ENCODE results near the gene ADRA2C.

ADRA2C gene

GRCh38 chr4:3722446-3723231 lies 43.5 kb upstream of the ADRA2C start:
- Histone ChIP-seq H3K9me3 (peaks cover 17% of the 10 kb centered on the region), H3K9ac (no peak overlapping the region), H3K4me1 (peaks cover 17% of the 10 kb centered on the region), H3K36me3 (no peaks in the 10 kb centered on the region), H3K4me2 (no peak overlapping the region), H3K27ac (no peak overlapping the region), H4K20me1 (no peaks in the 10 kb centered on the region; the same call in 1 of the 2 replicates), H3K4me3 (no peak overlapping the region), H3K27me3 (peaks cover 28% of the 10 kb centered on the region)
- TF ChIP-seq Cebpa-rat (IDR thresholded peaks at IDR 0.05) = no peak

DNA sequence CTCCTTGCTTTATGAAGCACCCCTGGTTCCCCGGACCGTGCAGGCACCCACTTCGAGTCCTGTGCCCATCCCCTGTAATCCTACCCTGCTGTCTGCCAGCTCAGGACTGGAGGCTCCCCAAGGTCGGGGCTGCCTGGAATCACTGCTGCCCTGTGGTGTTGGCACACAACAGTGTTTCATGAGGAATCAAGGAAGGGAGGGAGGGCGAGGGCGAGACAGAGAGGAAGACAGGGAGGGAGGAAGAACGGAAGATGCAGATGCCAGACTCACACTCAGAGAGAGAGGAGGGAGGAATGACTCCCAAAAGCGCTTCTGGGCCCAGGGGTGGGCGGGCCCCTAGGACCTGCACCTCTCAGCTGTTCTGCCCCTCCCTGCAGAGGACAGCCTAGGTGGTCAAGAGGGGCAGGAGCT lies 42.9 kb upstream of the ADRA2C start:
- no peak overlapping the region for H3K9ac ChIP-seq
- H3K27me3 ChIP-seq = peaks cover 28% of the 10 kb centered on the region
- no peaks in the 10 kb centered on the region for H3K36me3 ChIP-seq
- no peak overlapping the region for H3K4me2 ChIP-seq
- H3K27ac ChIP-seq = no peak overlapping the region
- no peak for TF ChIP-seq Cebpa-rat (IDR thresholded peaks at IDR 0.05)
- peaks cover 17% of the 10 kb centered on the region for H3K4me1 ChIP-seq
- H3K9me3 ChIP-seq = peaks cover 11% of the 10 kb centered on the region
- no peak overlapping the region for H3K4me3 ChIP-seq
- no peaks in the 10 kb centered on the region; the same call in 1 of the 2 replicates for H4K20me1 ChIP-seq

GRCh38 chr4:3724319-3725231 lies 41.6 kb upstream of the ADRA2C start:
- H3K4me3 ChIP-seq = no peak overlapping the region
- H3K27me3 ChIP-seq = peaks cover 28% of the 10 kb centered on the region
- H3K9me3 ChIP-seq = no peaks in the 10 kb centered on the region
- H3K9ac ChIP-seq = no peak overlapping the region
- no peak overlapping the region for H3K27ac ChIP-seq
- peak overlapping the region; percentile 5; the same call in 1 of the 2 replicates for H3K4me2 ChIP-seq
- TF ChIP-seq Cebpa-rat (IDR thresholded peaks at IDR 0.05) = no peak
- H4K20me1 ChIP-seq = no peaks in the 10 kb centered on the region; the same call in 1 of the 2 replicates
- no peaks in the 10 kb centered on the region for H3K36me3 ChIP-seq
- H3K4me1 ChIP-seq = peaks cover 25% of the 10 kb centered on the region

- Histone ChIP-seq H3K27ac (no peak overlapping the region), H3K9ac (no peak overlapping the region), H3K27me3 (peaks cover 28% of the 10 kb centered on the region), H3K4me3 (no peak overlapping the region), H3K36me3 (no peaks in the 10 kb centered on the region), H3K4me1 (peaks cover 20% of the 10 kb centered on the region), H3K9me3 (no peaks in the 10 kb centered on the region), H3K4me2 (no peak overlapping the region), H4K20me1 (no peaks in the 10 kb centered on the region; the same call in 1 of the 2 replicates)
- TF ChIP-seq Cebpa-rat (IDR thresholded peaks at IDR 0.05) = no peak
Measured at GRCh38 chr4:3725936-3726870, 40.0 kb upstream of the ADRA2C start.

- TF ChIP-seq Cebpa-rat (IDR thresholded peaks at IDR 0.05) = no peak
- H3K4me2 ChIP-seq = no peak overlapping the region
- no peak overlapping the region for H3K9ac ChIP-seq
- peaks cover 15% of the 10 kb centered on the region; the same call in 1 of the 2 replicates for H3K4me1 ChIP-seq
- peaks cover 28% of the 10 kb centered on the region for H3K27me3 ChIP-seq
- H3K36me3 ChIP-seq = no peaks in the 10 kb centered on the region
- H4K20me1 ChIP-seq = no peaks in the 10 kb centered on the region; the same call in 1 of the 2 replicates
- no peak overlapping the region for H3K27ac ChIP-seq
- no peak overlapping the region for H3K4me3 ChIP-seq
- no peaks in the 10 kb centered on the region for H3K9me3 ChIP-seq
Measured at GRCh38 chr4:3727847-3728469, 38.2 kb upstream of the ADRA2C start.

DNA sequence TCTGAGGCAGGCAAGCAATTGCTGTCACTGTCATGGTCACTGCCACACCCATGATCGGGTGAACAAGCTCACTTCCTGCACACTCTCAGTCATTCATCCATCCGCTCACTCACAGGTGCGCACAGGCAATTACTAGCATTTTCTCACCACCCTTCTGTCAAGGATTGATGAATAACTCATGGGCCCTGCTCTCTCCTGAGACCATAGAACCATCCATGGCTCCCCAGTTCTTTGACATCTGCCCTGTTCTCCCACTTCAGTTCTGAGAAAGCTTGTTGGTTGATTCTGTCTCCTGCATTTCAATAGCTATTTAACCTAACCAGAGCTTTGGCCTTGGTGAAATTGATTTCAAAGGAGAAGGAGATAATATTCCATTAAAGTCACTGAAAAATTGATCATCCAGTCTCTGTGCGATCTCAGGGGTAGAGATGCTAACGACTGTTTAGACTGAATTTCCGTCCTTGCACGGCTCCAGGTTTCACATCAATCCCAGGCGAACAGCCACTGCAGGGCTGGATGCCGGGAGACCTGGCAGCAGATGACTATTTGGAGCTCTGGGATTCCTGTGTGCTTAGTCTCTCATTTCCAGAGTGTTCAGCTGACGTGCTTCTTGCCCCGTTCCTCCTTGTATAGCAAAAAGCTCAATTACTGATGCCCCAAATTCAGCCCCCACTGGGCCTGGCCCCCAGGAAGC lies 36.9 kb upstream of the ADRA2C start:
- Histone ChIP-seq H3K27ac (no peak overlapping the region), H3K9me3 (no peaks in the 10 kb centered on the region), H3K36me3 (no peaks in the 10 kb centered on the region), H3K27me3 (peaks cover 24% of the 10 kb centered on the region), H3K4me1 (peaks cover 15% of the 10 kb centered on the region; the same call in 1 of the 2 replicates), H4K20me1 (no peaks in the 10 kb centered on the region; the same call in 1 of the 2 replicates), H3K4me2 (no peak overlapping the region), H3K9ac (no peak overlapping the region), H3K4me3 (no peak overlapping the region)
- TF ChIP-seq Cebpa-rat (IDR thresholded peaks at IDR 0.05) = no peak

- Histone ChIP-seq H3K9me3 (no peaks in the 10 kb centered on the region), H3K27me3 (peaks cover 19% of the 10 kb centered on the region), H3K4me2 (no peak overlapping the region), H3K4me1 (peaks cover 15% of the 10 kb centered on the region; the same call in 1 of the 2 replicates), H3K27ac (no peak overlapping the region), H3K36me3 (no peaks in the 10 kb centered on the region), H3K4me3 (no peak overlapping the region), H3K9ac (no peak overlapping the region), H4K20me1 (no peaks in the 10 kb centered on the region; the same call in 1 of the 2 replicates)
- no peak for TF ChIP-seq Cebpa-rat (IDR thresholded peaks at IDR 0.05)
Measured at GRCh38 chr4:3729882-3730226, 36.3 kb upstream of the ADRA2C start.

- Histone ChIP-seq H3K9me3 (no peaks in the 10 kb centered on the region), H3K4me3 (no peak overlapping the region)
Measured at GRCh38 chr4:3730422-3731190, 35.6 kb upstream of the ADRA2C start.

More at GRCh38 chr4:3730422-3731190, 35.6 kb upstream of the ADRA2C start:
- Histone ChIP-seq H3K27me3 (peaks cover 12% of the 10 kb centered on the region), H4K20me1 (no peaks in the 10 kb centered on the region), H3K27ac (no peak overlapping the region), H3K4me1 (peaks cover 9% of the 10 kb centered on the region; the same call in 1 of the 2 replicates), H3K4me2 (no peak overlapping the region), H3K9ac (no peak overlapping the region), H3K36me3 (no peaks in the 10 kb centered on the region)
- TF ChIP-seq Cebpa-rat (IDR thresholded peaks at IDR 0.05) = no peak
